HG03558 (cell line): ENCODE data around the gene KCTD19.

Experiments
- ATAC-seq: cut with Tn5 transposase; IDR thresholded peaks from one replicate; pipeline ENCODE4 v1.9.1; 2021; ENCODE audit warnings: moderate number of reproducible peaks; ENCODE audit not compliant: unreplicated experiment; ENCODE audit errors: extremely low read depth

Gene KCTD19

DNA sequence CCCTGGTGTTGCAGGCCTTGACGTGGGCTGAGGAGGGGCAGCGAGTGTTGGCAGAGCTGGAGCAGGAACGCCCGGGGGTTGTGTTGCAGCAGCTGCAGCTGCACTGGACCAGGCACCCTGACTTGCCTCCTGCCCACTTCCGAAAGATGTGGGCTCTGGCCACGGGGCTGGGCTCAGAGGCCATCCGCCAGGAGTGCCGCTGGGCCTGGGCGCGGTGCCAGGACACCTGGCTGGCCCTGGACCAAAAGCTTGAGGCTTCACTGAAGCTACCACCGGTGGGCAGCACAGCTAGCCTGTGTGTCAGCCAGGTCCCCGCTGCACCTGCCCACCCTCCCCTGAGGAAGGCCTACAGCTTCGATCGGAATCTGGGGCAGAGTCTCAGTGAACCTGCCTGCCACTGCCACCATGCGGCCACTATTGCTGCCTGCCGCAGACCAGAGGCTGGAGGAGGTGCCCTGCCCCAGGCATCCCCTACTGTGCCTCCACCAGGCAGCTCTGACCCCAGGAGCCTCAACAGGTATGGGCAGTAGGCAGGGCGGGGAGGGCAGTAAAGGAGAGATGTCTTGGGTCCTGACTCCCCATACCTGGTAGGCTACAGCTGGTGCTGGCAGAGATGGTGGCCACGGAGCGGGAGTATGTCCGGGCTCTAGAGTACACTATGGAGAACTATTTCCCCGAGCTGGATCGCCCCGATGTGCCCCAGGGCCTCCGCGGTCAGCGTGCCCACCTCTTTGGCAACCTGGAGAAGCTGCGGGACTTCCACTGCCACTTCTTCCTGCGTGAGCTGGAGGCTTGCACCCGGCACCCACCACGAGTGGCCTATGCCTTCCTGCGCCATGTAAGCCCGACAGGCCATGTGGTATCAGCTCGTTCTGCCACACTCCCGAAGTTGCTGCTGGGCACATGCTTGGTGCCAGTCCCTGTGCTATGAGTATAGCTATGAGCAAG is 41.6 kb downstream of the KCTD19 start:
- ATAC-seq, result no peak

DNA sequence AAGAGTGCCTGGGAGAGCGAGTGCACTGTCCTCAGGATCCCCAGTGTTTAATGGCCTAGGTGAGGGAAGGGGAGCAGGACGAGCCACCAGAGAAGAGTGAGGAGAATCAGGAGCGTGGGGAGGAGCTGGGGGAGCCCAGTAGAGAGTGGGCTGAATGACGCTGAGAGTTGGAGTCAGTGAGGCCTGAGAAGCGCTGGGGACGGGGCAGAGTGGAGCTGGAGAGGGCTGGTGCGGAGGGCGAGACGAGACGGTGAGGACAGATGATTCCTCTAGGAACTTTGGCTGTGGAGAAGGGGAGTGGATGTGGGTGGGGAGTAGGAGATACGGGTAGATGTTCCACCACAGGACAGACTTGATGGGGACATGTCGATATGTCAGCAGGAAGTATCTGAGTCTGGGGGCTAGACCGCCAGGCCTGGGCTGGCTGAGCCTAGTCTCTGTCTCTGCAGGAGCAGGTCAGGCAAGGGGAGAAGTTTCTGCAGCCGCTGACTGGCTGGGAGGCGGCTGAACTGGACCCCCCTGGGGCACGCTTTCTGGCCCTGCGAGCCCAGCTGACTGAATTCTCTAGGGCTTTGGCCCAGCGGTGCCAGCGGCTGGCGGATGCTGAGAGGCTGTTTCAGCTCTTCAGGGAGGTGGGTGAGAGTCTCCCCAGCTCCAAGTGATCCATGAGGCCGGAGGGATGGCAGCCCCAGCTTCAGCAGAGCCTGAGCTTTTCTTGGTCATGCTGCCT is 42.5 kb downstream of the KCTD19 start:
- no peak for ATAC-seq

DNA sequence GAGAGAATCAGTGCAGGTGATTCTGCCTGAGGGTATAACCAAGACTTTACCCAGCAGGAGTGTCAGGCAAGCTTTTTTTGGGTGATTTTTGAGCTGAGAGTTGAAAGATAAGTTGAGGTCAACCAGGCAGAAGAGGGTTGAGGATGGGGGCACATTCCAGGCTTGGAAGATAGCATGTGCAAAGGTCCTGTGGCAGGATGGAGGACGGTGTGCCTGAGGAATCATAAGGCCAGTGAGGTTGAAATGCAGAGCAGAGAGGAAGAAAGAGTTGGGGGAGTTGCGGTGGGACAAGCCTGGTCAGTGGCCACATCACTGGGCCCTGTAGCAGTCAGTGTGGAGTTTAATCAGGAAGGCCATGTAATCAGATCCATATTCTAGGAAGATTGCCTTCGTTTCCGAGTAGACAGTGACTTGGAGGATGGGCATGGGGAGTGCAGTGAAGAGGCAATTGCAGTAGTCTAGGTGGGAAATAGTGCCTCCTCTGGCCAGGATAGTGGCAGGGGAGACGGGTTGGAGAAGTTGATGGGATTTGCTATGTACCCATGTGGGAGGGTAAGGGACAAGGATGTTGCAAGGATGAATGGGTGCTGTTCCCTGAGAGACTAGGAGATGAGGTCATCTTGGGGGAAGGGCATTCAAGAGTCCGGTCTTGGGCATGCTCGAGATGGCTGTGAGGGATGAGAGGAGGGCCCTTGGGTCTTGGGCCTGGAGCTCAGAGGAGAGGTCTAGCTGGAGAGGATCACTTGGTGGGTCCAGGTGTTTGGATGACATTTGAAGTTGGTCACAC is 43.3 kb downstream of the KCTD19 start:
- ATAC-seq, result no peak

- no peak for ATAC-seq
Observed at GRCh38 chr16:67282447-67282805, 44.1 kb downstream of the KCTD19 start.

DNA sequence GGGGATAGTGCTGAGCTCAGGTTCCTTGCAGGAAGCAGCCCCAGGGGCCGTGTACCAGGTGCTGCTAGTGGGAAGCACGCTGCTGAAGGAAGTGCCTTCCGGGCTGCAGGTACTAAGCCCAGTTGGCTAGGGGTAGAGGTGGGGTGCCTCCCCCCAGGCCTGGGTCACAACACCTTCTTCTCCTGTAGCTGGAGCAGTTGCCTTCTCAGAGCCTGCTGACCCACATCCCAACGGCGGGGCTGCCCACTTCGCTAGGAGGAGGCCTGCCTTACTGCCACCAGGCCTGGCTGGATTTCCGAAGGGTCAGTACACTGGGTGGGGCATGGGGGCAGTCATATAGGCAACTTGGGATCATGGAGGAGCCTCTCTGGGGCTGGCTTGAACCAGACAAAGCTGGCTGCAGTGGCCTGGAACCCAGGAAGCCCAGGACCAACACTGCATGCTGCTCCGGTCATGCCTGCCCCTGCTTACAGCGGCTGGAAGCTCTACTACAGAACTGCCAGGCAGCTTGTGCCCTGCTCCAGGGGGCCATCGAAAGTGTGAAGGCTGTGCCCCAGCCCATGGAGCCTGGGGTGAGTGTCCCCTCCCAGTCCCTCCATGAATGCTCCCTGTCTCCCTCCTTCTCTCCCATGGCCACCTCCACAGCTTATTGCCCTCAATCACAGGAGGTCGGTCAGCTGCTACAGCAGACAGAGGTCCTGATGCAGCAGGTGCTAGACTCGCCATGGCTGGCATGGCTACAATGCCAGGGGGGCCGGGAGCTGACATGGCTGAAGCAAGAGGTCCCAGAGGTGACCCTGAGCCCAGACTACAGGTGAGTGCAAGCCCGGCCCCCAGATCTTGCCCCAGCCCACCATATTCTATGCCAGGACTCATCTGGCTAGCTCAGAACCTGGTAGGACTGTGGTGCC is 44.8 kb downstream of the KCTD19 start:
- ATAC-seq, result no peak

GRCh38 chr16:67280090-67281015 is 46.2 kb downstream of the KCTD19 start:
- no peak for ATAC-seq

GRCh38 chr16:67279296-67280089 is 47.0 kb downstream of the KCTD19 start, which contains the start of gene PLEKHG4:
Gene PLEKHG4 (plus strand): TSS chr16:67279532. CDS start chr16:67280045, 513 bp downstream.
- peak; percentile 43 for ATAC-seq

- ATAC-seq, result no peak
Observed at GRCh38 chr16:67278773-67279295, 47.7 kb downstream of the KCTD19 start.

DNA sequence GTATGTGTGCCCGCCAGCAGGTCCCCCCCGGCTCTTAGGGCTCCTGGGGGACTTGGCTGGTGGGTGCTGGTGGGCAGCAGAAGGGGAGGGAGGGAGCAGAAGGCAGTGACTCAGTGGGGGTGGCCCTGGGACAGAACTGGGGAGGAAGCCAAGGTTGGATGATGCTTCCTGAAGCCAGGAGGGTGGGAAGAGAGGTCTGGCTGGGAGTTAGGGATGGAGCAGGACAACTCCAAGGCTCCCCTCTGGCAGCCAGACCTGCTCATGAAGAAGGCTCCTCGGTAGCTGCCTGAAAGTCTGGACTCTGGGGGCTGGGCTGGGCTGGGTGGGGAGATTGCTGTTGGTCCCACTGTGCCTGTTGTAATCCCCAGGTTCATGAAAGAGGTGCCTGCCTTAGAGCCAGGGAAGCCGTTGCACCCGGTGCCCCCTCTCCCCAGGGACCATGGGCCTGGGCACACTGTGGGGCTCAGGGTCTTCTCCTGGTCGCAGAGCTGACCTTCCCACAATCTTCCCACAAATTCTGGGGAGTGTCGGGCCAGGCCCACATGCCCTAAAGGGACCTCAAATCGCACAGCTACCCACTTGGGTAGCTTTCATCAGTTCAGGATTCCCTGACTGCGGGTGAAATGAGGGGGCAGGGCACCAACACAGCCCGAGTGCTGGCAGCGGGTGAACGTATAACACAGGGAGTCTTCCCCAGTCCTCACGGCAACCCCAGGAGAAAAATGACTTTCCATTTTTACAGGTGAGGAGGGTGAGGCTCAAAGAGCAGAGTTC is 48.4 kb downstream of the KCTD19 start:
- no peak for ATAC-seq

DNA sequence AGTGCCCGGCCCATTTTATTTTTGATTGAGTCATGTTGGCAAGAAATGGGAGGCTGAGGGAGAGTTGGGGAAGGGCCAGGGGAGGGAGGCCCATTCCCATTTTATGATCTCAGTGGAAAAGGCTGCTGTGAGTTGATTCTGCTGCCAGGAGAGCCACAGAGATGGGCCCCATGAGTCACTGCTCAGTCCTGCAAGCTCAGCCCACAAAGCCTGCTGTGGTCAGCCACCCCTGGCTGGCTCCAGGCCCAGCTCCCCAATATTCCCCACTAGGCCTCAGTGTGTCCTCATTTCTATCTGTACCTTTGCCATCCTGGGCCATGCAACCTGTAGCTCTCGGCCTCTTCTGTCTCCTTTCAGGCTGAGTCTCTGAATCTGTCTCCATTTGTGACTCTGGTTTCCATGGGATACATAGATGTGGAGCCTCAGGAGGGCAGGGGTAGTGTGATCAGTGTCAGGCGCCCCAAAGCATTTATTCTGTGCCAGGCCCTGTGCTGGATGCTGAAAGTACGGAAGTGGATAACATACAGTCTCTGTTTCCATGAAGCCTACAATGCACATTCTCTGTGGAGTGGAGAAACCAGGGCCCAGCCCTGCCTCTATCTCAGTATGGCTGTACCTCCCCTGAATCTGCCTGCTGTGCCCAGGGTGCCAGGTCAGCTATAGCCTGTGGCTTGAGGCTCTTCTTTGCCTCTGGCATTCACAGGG is 49.1 kb downstream of the KCTD19 start:
- ATAC-seq, result no peak

DNA sequence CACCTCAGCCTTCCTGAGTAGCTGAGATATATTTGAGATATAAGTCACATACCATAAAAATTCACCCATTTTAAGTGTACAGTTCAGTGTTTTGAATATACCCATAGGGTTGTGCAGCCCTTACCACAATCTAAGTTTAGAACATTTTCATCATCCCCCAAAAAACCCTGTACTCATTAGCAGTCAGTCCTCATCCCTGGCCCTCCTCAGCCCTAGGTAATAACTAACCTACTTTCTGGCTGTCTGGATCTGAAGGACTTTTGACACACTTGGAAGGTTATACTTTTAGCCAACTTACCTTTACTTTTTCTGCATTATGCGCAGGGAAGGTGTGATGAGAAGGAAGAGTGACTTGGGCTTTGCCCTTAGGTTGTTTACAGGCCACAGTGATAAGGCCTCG is 51.2 kb downstream of the KCTD19 start:
- ATAC-seq, result no peak

DNA sequence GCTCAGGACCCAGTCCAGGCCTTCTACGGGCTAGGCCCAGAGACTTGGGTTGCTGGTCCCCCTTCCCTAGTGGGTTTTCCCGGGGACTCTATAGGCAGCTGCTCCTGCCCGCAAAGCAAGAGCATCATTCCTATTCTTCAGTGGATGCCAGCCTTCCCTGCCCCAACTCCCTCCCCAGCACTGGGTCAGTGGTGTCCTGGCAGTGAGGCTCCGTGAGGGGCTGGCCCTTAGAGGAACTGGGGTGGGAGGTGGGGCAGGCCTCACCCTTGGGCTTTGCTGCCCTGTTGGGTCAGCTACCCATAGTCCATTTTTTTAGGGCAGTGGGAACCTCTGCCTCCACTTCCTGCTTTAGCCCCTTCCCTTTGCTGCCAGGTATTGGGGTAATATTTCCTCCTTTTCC is 55.1 kb downstream of the KCTD19 start:
- ATAC-seq, result no peak

DNA sequence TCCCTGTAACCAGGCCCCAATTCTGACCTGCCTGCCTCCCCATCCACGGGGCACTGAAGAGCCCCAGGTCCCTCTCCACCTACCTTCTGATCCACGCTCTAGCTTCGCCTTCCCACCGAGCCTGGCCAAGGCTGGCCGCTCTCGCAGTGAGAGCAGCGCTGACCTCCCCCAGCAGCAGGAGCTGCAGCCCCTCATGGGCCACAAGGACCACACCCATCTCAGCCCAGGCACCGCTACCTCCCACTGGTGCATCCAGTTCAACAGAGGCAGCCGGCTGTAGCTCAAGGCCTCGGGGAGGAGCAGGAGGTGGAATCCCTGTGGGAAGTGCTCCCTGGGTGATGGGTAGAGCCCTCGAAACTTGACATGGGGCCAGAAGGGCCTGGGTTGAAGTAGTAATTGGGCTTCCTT is 55.6 kb downstream of the KCTD19 start:
- ATAC-seq, result no peak

DNA sequence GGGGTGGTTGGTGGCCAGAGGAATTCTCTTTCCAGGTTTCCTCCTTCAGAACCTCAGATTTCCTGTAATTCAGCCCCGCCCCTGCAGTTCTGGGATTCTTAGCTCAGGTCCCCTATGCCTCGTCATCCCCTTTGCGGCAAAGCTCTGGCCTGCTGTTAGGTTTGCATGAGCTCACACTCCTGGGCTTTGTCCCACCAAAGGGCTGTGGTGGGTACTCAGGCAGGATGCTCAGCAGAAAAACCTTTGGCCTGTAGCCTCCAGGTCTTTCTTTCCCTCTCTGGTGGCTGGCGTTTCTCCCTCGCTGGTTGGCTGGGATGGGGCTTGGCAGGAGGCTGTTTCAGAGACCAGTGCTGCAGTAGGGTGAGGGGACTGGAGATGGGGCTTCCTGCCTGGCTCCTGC is 56.8 kb downstream of the KCTD19 start:
- no peak for ATAC-seq

- no peak for ATAC-seq
Observed at GRCh38 chr16:67268136-67268579, 58.4 kb downstream of the KCTD19 start.

DNA sequence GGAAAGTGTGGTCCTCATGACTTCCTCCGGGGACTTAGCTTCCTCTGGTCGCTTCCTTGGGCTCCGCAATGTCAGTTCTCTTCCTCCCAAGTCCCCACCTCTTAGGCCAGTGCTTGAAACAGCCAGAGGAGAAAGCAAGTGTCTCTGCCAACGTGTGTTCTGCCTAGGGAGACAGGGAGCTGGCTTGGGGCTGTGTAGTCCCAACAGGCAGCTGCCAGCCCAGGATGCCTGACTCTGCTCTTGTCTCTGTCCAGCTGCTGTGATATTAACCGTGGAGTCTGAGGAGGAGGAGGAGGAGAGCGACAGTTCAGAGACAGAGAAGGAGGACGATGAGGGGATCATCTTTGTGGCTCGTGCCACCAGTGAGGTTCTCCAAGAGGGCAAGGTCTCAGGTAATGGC is 60.7 kb downstream of the KCTD19 start:
- no peak for ATAC-seq
